Measurements from ENCODE around the gene GRIA3.
"Not testable (repeated sequence)": the region's sequence is repeated elsewhere in the genome, so short reads cannot be mapped to it uniquely, and the experiment has no call there.

The GRIA3 gene

DNA sequence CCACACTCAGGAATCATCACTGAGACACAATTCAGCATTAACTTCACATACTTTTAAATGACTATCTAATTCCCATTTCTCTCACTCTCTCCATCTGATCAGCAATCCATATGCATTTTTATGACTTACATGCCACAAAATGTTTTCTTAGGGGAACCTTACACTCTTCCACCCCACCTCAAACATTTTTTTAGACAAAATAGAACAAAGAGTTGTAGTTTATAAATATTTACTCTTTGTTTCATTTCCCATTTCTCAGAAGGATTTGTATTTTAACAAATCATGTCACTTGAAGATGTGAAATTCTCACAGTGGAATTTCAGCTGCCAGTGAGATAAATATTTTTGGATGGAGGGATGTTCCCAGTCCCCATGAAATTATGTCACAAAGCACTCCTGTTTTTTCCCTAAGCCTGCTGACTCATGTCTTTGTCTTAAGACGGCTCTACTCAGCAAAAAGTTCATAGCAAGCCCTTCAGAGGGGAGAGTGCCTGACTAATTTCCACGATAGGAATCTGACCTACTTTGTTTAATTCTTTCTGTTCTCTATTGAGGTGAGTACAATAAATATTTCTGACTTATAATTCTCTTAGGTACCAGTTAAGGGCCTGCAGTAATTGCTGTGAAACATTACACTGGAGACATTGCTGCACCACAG, 291.1 kb downstream of the GRIA3 start:
- no peak for DNase-seq

DNA sequence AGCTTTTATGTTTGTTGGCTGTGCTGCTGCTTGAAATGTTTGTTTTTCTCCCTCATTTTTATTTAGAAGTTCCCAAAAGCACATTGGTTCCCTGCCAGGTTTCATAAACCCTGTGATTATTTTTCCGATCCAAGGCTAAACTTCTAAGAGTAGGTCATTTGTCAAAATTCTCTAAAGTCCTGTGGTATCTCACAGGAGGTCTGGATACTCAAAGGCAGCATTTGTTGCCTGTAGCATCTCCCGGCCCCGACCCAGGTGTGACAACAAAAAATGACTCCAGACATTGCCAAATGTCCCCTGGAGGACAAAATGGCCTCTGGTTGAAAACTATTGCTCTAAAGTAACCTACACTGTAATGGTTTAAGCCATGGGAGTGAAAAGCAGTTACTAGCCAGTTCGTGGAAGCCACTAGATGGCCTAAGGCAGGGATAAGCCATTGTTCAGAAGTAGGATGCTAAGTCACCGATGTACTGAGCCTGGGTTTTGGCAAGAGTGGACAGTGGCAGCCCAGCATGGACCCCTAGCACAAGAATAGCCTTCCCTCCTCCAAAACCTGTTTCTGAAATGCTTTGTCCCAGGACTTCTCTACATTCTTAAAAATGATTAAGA, 292.6 kb downstream of the GRIA3 start:
- DNase-seq = no peak

DNA sequence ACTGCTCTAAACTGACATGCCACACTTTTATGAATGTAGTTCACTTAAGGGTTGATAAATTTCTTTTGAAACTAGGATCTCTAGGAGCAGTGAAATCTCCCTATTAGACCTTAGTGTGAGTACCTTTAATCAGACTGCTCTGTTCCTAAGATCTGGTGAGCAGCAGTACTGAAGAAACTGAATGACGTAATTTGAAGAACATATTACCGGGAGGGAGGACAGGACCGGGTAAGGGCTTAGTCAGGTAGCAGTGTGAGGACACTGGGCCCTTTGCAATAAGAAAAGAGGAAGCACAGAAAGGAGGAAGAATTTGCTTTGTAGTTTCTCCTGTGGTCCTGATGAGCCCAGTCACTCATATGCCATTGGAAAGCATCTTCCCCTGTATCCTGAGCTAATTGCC, 293.6 kb downstream of the GRIA3 start:
- DNase-seq = no peak

DNA sequence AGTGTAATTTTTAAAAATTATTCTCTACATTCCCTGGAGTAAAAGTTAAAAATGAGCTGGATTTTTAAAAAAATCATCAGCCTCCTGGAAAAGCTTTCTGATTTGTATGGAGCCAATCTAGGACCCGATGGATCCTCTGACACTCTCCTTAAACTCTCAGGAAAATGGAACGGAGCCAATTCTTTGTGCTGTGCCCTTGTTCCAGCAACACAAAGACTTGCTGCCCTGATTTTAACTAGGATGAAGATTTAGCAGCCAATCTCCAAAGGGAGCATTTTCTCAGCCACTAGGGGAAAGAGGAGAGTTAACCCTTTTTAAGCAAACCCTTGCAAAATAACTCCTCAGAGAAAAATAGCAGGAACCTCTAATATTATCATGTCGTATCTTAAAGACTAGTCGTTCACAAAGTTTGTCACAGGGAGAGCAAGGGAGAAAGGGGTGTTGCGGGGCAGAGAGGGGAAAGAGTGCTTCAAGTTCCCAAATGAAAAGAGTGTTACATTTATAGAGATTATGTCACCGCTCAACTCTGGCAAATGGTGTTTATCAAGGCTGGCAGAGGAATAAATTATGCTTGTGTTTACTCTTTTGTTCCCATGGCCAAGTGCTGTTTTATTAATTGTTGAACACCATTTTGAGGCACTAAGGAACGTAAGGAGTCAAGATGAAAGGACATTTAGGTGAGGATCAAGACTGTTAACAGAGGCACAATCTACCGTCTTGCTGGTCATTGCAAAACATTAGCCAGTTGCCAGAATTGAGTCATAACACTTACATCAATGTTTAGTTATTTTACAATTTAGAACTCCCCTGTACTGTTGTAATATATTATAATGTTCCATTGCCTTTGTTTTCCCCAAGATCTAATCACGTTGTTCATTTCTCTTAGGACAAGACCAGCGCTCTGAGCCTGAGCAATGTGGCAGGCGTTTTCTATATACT, 298.1 kb downstream of the GRIA3 start:
- DNase-seq = peak in 2 of 14 donors; percentile 0 to 1

DNA sequence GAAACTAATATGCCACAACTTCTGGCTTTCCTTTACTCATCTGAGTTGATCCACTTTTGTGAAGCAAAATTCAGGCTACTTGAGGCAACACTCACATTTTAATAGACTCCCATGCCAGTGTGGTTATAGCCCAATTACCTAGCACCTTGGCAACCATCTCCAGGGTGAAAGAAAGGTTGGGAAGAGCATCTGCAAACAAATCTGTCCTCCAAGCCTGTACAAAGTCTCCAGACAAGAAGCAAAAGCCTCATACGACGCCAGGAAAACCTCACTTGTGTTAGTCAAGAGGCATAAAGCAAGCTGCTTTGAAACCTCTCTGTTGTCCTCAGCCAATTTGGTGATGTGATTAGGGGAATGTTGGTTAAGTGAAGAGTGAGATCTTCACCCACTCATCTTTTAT, 302.2 kb downstream of the GRIA3 start:
- no peak for DNase-seq

- no peak for DNase-seq
Observed at GRCh38 chrX:123487236-123487635, 303.2 kb downstream of the GRIA3 start.

DNA sequence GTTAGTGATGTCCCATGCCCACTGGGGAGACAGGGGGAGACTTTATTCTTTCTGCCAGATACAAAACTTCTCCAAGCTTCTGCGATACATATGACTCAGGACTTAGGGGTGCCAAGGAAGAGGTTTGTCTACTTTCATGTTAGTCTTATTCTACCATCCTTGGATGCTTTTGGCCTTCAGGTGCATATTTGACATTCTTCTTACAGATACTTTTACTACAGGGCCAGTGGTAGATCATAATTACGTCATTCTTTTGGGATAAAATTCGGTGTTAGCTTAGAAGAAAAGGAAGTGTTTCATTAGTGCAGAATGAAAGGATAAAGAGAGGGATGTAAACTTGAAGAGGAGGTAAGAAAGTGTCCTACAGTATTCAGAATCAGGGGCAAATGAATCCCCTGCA, 303.6 kb downstream of the GRIA3 start:
- DNase-seq = no peak

DNA sequence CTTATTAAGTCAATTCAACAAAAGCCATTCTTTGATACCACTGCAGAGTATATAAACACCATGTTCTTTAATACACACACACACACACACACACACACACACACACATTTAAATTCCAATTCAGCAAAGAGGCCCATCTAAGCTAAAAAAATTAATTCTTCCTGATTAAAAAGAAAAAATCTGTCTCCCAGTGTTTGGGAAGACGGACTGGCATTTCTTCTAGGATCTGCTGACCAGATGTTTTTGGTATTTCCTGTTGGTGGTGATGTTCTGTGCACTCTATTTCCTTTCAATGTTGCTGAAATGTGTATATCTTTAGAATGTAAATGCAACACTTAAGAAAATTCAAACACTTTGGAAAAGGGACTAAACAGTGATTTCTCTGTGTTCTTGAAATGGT, 304.9 kb downstream of the GRIA3 start:
- no peak for DNase-seq

DNA sequence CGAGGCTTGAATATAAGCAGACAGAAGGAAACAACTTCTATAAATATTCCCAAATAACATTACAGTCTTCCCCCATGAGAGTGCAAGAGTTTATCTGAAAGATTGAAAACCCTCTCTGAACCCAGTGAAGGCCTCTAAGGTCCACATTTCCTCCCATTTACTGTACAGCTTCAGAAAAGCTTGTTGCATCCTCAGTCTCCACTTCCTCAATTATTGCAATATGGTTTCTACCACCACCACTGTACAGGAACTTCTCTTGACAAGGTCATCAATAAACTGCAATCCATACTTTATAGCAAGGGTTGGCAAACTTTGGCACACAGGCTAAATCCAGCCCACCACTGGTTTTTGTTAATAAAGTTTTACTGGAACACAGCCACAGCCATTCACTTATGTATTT, 309.8 kb downstream of the GRIA3 start:
- DNase-seq = no peak

DNA sequence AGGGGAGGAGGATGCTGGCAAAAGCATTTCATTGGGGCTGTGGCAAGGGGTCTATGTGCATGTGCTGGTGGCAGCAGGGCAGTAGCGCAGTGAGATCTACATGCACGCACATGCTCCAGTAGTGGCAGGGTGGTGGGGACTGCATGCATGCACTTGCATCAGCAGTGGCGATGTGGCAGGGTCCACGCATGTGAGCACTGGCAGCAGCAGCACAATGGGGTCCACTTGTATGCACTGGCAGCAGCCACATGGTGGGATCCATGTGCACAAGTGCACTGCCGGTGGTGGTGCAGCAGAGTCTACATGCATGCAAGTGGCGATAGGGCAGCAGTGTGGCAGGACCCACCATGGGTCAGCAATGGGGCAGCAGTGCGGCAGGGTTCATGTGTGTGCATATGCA, 315.7 kb downstream of the GRIA3 start:
- DNase-seq = no peak

DNA sequence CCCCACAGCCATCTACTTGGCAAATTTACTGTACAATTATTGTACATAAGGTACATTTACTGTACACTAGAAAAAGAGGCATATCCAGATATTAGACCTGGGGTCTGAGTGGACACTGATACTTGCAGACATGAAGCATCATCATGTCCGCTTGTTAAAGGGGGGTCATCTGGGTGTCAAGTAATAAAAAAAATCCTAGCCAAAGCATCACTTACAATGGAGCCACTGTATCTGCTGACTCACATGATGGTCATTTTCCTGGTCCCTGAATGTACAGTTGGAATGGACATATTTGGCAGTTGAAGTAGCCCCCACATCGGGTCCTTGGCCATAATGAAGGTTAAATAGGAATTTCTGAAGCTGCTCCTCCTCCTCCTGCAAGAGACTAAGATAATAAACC, 320.0 kb downstream of the GRIA3 start:
- DNase-seq = no peak

- DNase-seq = no peak
Observed at GRCh38 chrX:123504630-123505270, 320.7 kb downstream of the GRIA3 start.

GRCh38 chrX:123513585-123514278, 329.7 kb downstream of the GRIA3 start:
- no peak for DNase-seq

- not testable (repeated sequence) for DNase-seq
Observed at GRCh38 chrX:123514279-123514640, 330.2 kb downstream of the GRIA3 start.

GRCh38 chrX:123518791-123519190, 334.7 kb downstream of the GRIA3 start:
- no peak for DNase-seq

- DNase-seq = no peak
Observed at GRCh38 chrX:123525123-123525725, 341.1 kb downstream of the GRIA3 start.

GRCh38 chrX:123530726-123531125, 346.6 kb downstream of the GRIA3 start:
- not testable (repeated sequence) for DNase-seq

All from C1 segment of cervical spinal cord (tissue), 14 donors.